Stimulated activated CD8-positive, alpha-beta memory T cell treated with anti-CD3 and anti-CD28 coated beads, Interleukin-4, amount 100 ng/mL, for 1 hour (primary cell): ENCODE data around the gene ABCA5.
"Not testable (repeated sequence)": the region's sequence is repeated elsewhere in the genome, so short reads cannot be mapped to it uniquely, and the experiment has no call there.

Experiments
- DNase-seq, 2 donors: peaks; one replicate each; pipeline ENCODE4 v3.0.0-alpha.2; 2020; ENCODE audit warnings: low read depth in 2 of 2, low spot score in 1 of 2

The ABCA5 gene

DNA sequence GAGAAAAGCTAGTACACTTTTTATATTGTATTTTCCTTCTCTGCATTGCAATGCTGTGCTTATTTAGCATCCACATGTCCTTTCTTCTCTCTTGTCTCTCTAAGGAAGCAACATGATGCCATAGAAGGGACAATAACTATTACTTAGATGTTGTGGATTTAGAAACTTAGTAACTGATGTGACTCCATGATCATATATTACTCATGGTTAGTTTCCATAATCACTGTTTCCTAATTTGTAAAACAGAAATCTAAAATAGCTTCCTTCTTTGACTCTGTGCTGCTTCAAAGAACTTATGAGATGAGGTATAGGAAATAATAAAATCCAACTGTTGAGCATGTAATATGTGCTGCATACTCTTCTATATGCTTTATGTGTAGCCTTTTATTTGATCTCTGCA, 6.6 kb upstream of the ABCA5 start:
- no peak for DNase-seq

- no peak for DNase-seq
Measured at GRCh38 chr17:69331756-69332155, 4.8 kb upstream of the ABCA5 start.

DNA sequence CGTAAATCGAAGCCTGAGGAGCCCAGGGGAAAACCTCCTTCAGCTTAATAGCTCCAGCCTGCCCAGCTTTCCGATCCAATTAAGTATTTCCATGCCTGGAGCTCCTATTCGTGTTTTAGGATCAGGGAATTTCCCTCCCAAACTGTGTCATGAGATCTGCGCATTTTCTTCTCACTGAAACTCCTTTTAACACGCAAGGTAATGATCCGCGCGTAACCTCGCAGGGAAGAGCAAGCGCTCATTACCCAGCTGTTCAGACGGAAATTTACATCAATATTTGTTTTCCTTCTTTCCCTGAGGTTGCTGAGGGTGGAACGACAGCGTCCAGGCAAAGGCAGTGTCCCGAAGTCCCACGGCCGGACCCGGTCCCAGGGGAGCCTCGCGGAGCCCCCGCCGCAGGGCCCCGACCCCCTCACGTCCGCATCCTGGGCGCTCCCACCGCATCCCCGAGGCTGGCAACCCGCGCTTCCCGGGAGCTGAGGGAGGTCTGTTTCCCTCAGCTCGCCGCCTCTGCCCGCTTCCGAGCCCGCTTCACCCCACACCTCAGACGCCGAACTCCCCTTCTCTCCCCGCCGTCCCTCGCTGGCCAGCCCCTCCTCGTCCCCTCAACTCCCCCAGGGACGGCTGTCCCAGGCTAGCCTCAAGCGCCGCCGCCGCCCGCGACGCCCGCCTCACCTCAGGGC, 415 bp downstream of the ABCA5 start:
- DNase-seq = no peak

GRCh38 chr17:69325518-69326376, 1.2 kb downstream of the ABCA5 start:
- no peak for DNase-seq

DNA sequence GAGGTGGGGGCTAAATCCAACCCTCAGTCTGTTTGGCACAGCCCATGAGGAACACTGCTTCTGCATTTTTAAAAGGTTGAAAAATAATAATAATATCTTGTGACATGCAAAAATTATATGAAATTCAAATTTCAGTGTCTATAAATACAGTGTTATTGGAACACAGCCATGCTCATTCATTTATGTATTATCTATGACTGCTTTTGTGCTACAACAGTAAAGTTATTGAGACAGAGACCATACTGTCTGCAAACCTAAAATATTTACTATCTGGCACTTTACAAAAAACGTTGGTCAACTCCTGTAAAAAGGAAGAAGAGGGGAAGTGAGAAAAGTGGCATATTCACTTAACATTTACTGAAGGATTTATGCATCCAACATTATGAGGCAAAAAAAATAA, 3.1 kb downstream of the ABCA5 start:
- DNase-seq = no peak

GRCh38 chr17:69320908-69321238, 6.1 kb downstream of the ABCA5 start:
- DNase-seq = no peak

DNA sequence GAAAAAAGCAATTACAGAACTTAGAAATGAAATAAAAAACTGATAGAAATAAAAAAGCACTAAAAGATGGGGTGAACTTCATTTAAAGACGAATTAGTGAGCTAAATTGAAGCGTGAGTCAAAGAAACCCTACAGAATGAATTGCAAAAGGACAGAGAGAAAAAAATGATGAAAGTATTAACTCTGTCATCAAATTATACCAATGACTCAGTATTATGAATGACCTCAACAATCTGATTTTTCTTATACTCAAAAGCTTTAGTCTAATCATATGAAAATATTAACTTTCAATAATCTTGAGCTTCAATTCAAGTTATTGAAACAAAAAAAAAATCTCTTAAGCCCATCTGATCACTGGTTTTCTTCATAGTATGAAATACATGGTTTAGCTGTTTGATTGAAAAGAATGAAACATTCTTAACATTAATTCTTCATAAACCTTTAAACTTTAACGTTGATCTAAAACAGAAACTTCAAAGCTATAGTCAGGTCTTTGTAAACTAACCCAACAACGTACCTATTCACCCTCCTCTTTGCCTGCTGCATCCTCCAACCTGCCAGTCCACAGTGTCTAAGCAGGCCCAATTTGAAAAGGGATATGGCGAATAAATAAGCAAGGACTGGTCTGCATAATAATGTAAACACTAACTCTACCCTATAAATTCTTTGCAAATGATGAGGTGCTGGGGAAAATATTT, 6.6 kb downstream of the ABCA5 start:
- DNase-seq = no peak

DNA sequence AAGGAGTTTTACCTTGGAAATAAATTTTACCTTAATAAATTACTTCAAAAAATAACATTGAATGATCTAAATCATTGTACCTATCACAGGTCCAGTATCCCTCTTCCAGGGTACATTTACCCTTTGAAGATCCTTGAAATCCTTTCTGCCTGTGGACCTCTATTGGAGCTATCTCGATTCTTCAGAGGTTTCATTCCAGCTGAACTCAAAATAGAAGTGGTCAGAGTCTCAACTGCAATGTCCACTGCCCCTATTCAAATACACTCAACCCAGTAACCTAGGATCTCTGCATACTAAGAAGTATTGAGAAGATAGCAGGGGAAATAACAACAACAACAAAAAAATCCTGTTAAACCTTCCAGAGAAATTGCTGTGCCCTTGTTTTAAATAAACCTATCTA, 9.3 kb downstream of the ABCA5 start:
- no peak for DNase-seq

- DNase-seq = no peak
Measured at GRCh38 chr17:69314246-69315065, 12.5 kb downstream of the ABCA5 start.

DNA sequence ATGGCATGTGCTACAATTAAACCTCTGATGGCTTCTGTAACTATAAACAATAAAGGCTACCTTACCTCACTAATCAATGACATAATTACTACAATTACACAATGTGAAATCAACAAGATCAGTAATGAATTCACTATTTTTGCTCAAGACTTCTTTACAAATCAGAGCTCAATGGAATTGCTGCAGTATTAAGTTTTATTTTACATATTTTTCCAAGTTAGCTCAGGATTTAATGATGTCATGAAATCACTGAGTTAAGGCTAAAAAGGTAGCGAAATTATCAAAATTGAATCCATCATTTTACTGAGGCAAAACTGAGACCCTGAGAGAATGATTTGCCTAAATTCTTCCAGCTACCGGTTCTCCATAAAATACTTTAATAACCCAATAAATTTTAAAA, 21.8 kb downstream of the ABCA5 start:
- no peak for DNase-seq

DNA sequence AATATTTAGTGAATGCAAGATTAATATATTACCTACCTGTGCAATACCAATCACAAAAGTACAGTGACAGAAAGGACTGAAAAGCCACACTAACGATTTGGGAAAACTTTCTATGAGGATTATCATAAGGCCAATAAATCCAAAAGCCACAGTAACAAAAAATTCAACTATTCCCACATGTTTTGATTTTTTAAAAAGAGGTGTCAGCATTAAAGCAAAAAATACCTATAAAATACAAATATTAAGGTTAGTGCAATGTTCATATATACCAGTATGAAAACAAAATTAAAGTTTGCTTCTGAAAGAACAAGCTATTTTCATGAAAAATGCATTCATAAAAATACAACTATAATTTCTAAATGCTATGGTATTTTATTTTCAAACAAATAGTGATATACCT, 24.3 kb downstream of the ABCA5 start:
- DNase-seq = no peak

DNA sequence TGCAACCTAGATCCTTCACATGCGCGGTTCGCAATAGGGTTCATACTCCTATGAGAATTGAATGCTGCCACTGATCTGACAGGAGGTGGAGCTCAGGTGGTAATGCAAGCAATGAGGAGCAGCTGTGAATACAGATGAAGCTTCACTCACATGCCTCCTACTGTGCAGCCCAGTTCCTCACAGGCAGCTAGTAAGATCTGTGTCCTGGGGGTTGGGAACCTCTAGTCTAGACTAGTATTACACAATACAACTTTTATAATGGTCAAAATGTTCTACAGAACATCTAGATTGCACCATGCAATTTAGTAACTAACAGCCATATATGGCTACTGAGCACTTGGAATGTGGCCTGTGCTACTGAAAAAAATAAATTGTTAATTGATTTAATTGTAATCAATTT, 26.7 kb downstream of the ABCA5 start:
- no peak for DNase-seq

GRCh38 chr17:69298120-69298722, 28.7 kb downstream of the ABCA5 start:
- not testable (repeated sequence) for DNase-seq

- no peak for DNase-seq
Measured at GRCh38 chr17:69287168-69287567, 39.8 kb downstream of the ABCA5 start.

DNA sequence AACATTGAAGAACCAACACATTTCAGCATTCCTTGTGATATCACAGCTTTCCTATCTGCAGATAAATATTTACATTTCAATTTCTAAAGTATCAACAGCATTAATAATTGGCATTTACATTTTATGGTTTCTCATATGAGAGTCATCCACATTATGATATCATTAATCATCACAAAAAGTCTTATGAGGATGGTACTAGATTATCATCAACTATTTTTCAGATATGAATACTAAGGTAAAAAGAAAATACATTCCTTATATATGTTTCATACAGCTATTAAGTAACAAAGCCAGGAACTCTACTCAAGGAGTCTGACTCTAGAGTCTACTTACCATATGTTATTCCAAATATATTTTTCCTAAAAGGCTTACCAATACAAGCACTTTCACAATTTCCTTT, 40.7 kb downstream of the ABCA5 start:
- no peak for DNase-seq

DNA sequence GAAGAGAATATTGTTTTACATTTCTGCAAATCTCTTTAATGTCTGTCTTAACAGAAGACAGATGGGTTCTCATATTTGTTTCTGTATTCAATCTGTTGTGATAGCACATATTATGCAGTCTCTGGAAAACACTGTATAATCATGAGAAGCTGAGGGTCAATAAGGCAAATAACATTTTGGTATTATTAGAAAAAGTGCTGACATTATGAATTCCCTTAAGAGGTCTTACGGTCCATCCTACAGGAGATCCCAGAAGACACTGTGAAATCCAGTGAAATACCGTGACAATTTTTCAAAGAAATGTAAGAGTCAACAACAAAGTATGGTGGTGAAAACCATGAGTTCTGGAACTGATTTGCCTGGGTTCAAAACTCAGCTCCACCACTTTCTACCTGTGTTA, 42.3 kb downstream of the ABCA5 start:
- DNase-seq = no peak

GRCh38 chr17:69282002-69282401, 44.9 kb downstream of the ABCA5 start:
- no peak for DNase-seq

- not testable (repeated sequence) for DNase-seq
Measured at GRCh38 chr17:69276279-69276678, 50.7 kb downstream of the ABCA5 start.

DNA sequence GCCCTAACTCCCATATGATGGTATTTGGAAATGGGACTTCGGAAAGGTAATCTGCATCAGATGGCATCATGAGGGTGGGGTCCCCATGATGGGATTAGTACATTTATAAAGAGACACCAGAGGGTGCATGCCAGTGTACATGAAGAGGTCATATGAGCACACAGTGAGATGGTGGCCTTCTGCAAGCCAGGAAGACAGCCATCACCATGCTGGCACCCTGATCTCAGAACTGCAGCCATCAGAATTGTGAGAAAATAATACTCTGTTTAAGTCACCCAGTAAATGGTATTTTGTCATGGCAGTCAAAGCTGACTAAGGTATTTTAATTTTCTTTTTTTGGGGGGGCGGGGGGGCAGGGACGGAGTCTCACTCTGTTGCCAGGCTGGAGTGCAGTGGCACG, 51.2 kb downstream of the ABCA5 start:
- DNase-seq = no peak

DNA sequence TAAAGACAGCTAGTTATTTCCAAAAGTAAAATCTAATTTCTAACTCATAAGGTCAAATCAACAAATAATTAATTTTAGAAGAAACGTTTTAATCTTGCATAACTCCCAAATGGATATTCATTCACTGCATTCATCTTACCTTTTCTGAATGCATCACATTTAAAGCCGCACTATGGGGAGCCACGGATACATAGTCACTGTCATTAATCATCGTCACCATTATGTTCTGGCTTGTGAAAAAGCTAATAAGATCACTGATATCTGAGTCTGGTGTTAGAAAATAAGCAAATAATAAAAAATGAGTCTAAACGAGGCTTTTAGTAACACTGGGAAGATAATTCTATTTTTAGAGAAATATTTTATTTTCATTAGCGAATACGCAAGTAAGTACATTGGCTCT, 55.9 kb downstream of the ABCA5 start:
- no peak for DNase-seq
